Stimulated activated CD4-positive, alpha-beta T cell treated with anti-CD3 and anti-CD28 coated beads, Interleukin-15, amount 100 ng/mL, for 24 hours (primary cell): Measurements from ENCODE around the gene ZNF326.

Experiments
- DNase-seq: peaks from one replicate; pipeline ENCODE4 v3.0.0-alpha.2; 2020

The ZNF326 gene, protein sequence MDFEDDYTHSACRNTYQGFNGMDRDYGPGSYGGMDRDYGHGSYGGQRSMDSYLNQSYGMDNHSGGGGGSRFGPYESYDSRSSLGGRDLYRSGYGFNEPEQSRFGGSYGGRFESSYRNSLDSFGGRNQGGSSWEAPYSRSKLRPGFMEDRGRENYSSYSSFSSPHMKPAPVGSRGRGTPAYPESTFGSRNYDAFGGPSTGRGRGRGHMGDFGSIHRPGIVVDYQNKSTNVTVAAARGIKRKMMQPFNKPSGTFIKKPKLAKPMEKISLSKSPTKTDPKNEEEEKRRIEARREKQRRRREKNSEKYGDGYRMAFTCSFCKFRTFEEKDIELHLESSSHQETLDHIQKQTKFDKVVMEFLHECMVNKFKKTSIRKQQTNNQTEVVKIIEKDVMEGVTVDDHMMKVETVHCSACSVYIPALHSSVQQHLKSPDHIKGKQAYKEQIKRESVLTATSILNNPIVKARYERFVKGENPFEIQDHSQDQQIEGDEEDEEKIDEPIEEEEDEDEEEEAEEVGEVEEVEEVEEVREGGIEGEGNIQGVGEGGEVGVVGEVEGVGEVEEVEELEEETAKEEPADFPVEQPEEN

GRCh38 chr1:89994805-89995597 lies at the start of gene ZNF326:
Gene ZNF326 (plus strand): TSS chr1:89995110. CDS start chr1:89995258, 148 bp downstream.
- peak; percentile 97 for DNase-seq

DNA sequence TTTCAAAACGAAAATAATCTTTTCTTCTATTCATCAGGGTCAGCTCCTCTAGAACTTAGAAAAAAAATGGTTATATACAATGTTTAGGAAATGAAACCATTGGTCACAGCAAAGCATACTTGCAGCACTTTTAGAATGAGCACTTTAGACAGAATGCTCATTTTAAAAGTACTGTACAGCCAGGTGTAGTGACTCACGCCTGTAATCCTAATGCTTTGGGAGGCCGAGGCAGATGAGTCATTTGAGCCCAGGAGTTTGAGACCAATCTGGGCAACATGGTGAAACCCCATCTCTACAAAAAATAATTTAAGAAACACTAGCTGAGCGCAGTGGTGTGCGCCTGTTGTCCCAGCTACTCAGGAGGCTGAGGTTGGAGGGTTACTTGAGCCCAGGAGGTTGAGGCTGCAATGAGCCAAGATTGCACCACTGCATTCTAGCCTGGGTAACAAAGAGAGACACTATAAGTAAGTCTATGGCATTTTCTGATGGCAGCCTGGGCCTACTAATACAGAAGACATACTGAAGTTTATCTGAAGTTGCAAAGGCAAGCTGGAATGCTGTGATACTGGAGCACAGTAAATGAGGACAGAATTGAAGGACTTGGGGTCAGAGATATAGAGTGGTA lies 48.9 kb upstream of the ZNF326 start:
- peak; percentile 18 for DNase-seq

- no peak for DNase-seq
Measured at GRCh38 chr1:89946532-89946931, 48.4 kb upstream of the ZNF326 start.

DNA sequence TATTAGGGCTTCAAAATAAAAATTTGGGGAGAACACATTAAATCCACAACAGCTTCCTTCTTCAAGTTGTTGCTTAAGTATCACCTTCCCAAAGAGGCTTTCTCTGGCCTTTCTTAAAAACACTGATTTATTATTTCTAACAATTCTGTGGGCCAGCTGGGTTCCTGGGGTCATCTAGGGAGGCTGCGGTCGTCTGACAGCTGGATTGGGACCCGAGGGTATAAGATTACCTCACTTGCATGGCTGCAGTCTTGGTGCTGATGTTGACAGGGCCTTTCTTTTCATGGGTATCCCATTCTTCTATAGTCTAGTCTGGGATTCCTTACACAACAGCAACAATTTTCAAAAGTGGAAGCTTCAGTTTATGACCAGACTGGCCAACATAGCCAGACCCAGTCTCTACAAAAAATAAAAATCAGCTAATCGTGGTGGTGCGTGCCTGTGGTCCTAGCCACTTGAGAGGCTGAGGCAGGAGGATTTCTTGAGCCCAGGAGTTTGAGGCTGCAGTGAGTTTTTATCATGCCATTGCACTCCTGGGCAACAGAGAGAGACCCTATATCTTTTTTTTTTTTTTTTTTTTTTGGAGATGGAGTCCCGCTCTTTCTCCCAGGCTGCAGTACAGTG lies 46.1 kb upstream of the ZNF326 start:
- DNase-seq = no peak

DNA sequence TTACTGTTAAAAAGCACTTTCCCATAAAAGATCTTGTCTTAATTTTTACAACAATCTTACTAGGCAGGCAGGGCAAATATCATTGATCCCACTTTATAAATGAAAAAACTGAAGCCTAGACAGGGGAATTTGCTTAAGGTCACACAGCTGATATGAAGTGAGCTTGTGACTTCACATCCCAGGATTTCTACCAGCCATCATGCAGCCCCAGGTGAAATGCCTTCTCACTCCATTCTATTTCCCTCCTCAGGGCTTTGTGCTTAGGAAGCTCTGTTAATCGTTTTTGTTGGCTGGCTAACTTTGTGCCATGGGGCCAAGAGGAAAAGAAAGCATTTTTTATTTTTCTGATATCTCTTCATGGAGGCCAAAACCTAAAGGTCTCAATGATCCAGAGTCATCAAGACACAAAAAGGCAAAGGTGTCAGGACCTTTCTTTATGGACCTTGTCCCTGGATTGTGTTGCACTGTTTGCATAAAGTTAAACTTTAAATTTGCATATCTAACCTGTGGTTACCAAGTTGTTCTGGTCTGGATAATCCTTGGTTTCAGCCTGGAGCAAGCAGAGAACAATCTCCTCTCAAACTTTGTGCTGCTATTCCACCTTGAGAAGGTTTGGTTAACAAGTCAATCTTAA lies 44.8 kb upstream of the ZNF326 start:
- DNase-seq = no peak

- no peak for DNase-seq
Measured at GRCh38 chr1:89950703-89951102, 44.2 kb upstream of the ZNF326 start.

DNA sequence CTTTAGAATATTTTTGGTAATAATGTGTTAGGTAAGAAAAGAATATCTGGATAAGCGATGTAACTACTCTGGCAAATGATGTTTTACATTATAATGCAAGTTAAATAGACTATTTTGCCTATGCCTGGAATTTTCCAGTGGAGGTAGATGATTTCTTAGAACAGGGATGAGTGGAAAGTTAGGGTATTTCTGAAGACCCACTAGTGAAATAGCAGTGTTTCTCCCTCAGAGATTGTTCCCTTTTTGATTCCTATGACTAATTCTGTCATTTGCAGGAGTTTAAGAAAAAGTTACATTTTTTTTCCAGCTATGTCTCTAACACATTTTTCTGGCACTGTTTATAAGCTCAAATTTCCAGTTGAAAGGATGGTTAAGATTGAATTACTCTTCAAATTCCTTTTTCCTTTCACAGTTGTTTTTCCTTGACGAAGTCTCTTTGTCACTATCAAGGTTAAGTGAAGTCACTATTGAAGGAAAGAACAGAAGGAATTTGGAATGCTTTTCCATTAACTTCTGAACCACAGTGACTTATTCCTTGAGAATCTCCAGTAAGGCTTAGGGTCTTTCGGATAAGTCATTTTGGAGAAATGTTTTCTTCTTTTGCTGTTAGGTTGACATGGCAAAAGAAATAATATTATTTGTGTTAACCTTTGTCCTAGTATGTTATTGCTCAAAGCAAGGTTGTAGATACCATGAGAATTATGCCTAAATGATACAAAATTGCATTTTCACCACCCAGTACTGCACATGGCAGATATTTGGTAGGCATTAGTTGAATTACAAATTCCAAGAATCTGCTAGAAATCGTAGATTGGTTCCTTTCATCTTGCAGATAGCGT lies 42.9 kb upstream of the ZNF326 start:
- no peak for DNase-seq

GRCh38 chr1:89952605-89953130 lies 42.2 kb upstream of the ZNF326 start:
- no peak for DNase-seq

- DNase-seq = peak; percentile 47
Measured at GRCh38 chr1:89953131-89953626, 41.7 kb upstream of the ZNF326 start.

- DNase-seq = no peak
Measured at GRCh38 chr1:89953929-89954328, 41.0 kb upstream of the ZNF326 start.

DNA sequence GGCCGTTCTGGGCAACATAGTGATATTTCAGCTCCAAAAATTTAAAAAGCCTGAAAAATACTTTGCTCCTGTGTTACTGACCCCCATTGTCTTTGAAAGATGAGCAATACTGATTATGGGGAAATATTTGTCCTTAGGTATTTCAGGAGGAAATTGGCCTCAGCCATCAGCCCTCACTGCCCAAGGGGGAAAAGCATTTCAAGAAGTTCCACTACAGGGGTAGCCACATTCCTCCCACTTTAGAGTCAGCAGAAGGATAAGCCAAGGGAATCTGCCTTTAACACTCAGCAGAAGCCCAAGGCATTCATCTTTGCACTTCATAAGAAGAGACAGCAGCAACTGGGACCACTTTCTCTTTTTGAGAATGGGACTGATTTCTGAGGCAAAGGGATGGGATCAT lies 40.5 kb upstream of the ZNF326 start:
- no peak for DNase-seq

GRCh38 chr1:89955311-89956205 lies 39.4 kb upstream of the ZNF326 start:
- no peak for DNase-seq

GRCh38 chr1:89957107-89957506 lies 37.8 kb upstream of the ZNF326 start:
- no peak for DNase-seq

- DNase-seq = no peak
Measured at GRCh38 chr1:89958851-89959654, 35.9 kb upstream of the ZNF326 start.

- DNase-seq = no peak
Measured at GRCh38 chr1:89959719-89960118, 35.2 kb upstream of the ZNF326 start.

- no peak for DNase-seq
Measured at GRCh38 chr1:89962024-89962741, 32.7 kb upstream of the ZNF326 start.

GRCh38 chr1:89962742-89963075 lies 32.2 kb upstream of the ZNF326 start:
- DNase-seq = no peak

- no peak for DNase-seq
Measured at GRCh38 chr1:89965193-89965768, 29.6 kb upstream of the ZNF326 start.
